GM12873 (cell line): Measurements from ENCODE around the gene D2HGDH.
A peak's percentile ranks its signal among the peaks of the same experiment; 100 is the strongest.

Source experiments
- TF ChIP-seq, protein P1 (sequence below): IDR thresholded peaks from 2 replicates; pipeline ENCODE4 v1.5.1; 2012; ENCODE audit warnings: low read depth, mild to moderate bottlenecking, moderate library complexity, low read length, control low read depth; ENCODE audit not compliant: insufficient read depth; ENCODE audit errors: missing control alignments

The D2HGDH gene

DNA sequence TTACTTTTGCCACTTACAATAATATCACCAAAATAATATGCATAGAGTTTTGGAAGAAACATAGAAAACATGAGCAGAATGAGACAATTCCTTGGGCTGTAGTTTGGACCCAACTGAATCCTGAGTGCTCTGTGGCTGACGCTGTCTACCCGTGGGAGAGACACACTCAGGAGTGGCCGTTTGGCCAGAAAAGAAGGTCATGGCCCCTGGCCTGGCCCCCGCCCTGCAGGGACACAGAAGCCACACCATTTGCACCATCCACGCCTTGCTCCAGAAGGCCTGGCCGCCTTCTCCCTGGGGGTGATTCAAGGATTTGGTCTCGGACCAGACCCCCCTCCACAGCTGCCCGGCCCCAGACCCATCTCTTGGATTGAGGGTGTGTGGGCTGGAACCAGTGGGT lies 6.4 kb upstream of the D2HGDH start:
- TF ChIP-seq, protein P1, sequence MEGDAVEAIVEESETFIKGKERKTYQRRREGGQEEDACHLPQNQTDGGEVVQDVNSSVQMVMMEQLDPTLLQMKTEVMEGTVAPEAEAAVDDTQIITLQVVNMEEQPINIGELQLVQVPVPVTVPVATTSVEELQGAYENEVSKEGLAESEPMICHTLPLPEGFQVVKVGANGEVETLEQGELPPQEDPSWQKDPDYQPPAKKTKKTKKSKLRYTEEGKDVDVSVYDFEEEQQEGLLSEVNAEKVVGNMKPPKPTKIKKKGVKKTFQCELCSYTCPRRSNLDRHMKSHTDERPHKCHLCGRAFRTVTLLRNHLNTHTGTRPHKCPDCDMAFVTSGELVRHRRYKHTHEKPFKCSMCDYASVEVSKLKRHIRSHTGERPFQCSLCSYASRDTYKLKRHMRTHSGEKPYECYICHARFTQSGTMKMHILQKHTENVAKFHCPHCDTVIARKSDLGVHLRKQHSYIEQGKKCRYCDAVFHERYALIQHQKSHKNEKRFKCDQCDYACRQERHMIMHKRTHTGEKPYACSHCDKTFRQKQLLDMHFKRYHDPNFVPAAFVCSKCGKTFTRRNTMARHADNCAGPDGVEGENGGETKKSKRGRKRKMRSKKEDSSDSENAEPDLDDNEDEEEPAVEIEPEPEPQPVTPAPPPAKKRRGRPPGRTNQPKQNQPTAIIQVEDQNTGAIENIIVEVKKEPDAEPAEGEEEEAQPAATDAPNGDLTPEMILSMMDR: no peak

DNA sequence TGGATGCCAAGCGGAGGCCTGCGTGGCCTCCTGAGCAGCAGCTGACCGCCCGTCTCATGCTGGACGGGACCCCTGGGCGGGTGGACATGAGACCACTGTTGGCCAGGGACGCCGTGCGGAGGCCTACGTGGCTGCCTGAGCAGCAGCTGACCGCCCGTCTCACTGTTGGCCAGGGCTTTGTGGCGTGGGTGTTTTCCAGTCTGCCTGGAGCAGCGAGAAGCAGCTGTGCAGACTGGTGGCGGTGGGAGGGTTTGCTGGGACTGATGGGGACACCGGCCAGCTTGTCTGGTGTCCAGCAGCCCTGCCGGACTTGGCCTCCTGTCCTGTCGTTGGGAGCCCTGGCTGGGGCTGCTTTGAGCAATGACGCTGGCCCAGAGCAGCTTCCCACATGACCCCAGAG lies 5.8 kb upstream of the D2HGDH start:
- TF ChIP-seq, protein P1: no peak

GRCh38 chr2:241729868-241730267 lies 4.6 kb upstream of the D2HGDH start:
- TF ChIP-seq, protein P1: no peak

GRCh38 chr2:241730671-241731293 lies 3.6 kb upstream of the D2HGDH start:
- TF ChIP-seq, protein P1: no peak

DNA sequence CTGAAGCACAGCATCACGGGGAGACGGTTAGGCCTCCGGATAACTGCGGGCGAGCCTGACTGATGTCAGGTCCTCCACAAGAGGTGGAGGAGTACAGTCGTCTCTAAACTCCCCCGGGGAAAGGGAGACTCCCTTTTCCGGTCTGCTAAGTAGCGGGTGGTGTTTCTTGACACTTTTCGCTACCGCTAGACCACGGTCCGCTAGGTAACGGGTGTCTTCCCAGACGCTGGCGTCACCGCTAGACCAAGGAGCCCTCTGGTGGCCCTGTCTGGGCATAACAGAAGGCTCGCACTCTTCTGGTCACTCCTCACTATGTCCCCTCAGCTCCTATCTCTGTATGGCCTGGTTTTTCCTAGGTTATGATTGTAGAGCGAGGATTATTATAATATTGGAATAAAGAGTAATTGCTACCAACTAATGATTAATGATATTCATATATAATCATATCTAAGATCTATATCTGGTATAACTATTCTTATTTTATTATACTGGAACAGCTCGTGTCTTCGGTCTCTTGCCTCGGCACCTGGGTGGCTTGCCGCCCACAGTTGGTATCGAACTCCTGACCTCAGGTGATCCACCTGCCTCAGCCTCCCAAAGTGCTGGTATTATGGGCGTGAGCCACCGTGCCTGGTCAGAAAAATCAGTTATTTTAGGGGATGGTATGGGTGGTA lies 1.8 kb upstream of the D2HGDH start:
- TF ChIP-seq, protein P1: peak; percentile 48

DNA sequence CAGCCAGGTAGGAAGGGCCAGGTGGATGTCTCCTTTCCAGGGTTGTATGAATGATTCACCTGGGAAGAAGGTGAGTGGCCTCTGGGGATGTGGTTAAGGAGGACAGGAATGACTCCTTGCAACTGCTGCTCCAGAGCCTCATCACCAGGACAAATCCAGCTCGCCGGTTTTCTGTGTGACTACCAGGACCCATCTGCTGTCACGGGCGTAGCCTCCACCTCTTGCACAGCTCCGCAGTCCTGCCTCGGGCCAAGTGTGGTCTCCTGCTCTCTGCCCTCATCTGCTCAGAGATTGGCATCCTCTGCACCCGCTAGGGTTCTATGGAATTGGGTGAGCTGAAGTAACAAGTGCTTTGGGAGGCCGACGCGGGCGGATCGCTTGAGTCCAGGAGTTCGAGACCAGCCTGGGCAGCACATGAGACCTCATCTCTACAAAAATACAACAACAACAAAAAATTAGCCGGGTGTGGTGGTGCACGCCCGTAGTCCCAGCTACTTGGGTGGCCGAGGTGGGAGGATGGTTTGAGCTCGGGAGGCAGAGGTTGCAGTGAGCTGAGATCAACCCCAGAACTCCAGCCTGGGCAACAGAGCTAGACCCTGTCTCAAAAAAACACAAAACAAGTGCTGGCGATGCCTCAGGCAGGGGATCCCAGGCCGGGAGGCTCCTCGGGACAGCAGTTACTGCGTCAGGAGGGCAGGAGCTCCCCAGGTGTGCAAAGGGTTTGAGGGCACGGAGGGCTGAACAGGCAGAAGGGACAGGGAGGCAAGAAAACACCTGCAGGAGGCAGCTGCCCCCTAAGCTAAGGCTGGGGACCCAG lies 831 bp upstream of the D2HGDH start:
- TF ChIP-seq, protein P1: no peak

DNA sequence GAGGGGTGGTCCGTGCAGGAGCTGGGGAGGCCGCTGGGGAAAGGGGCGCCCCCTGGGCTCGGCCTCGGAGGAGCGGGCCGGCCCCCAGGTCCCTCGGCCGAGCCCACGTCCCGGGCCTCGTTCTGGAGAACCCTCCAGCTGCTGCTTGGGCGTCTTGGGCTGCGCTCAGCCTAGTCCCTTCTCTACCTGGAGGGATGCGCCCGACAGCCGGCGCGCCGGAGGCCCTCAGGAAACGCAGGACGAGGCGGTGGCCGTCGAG lies 293 bp upstream of the D2HGDH start:
- TF ChIP-seq, protein P1: peak; percentile 32
